HG03558 (cell line): ENCODE data around the gene RAB6A.
"Not testable (repeated sequence)": the region's sequence is repeated elsewhere in the genome, so short reads cannot be mapped to it uniquely, and the experiment has no call there.

Experiments used
- ATAC-seq: cut with Tn5 transposase; IDR thresholded peaks from one replicate; pipeline ENCODE4 v1.9.1; 2021; ENCODE audit warnings: moderate number of reproducible peaks; ENCODE audit not compliant: unreplicated experiment; ENCODE audit errors: extremely low read depth

The RAB6A gene

GRCh38 chr11:73760679-73761402, at the start of gene RAB6A:
RAB6A (minus strand) TSS chr11:73761074; CDS start chr11:73760635, 439 bp downstream.
- ATAC-seq = peak; percentile 89

GRCh38 chr11:73810637-73811036, 49.8 kb upstream of the RAB6A start:
- ATAC-seq = no peak

- no peak for ATAC-seq
These were observed 47.2 kb upstream of the RAB6A start for GRCh38 chr11:73808052-73808451.

GRCh38 chr11:73804712-73805111, 43.8 kb upstream of the RAB6A start:
- ATAC-seq = no peak

DNA sequence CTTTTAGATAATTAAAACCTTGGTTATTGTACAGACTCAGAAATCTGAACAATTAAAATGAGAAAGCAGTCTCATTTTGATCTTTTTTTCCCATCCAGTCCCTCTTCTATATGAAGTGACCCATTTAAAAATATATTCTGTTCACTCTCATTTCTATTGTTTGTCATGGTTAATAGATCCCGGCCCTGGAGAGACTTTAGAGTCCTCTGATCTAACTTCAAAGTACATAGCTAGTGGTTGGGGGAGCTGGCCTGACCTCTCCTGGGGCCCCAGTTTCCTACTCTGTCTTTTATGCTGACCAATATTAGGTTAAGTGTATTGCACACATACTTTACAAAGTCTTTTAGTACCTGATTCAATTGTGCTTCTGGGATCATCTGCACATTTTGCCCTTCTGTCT, 40.3 kb upstream of the RAB6A start:
- ATAC-seq = no peak

DNA sequence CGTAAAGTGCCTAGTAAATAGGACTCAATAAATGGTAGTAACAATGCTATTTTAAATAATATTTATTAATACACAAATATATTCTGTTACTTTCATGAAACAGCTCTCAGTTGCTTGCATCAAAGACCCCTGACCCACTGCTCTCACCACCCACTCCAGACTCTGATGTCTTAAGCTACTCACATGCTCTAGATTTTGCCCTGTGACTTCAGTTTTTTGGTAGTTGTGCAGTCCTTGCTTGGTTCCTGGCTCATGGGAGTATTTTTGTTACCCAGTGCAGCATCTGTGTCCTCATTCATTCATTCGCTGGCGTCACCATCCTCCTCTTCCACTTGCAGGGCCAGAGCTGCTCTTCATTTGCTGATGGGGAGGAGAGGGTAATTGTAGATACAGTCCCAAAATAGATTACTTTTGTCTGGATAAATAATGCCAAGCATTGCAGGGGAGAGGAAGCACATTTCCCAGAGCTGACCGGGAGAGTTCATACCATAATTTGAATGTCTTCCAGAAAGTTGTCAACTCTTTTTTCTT, 39.5 kb upstream of the RAB6A start:
- ATAC-seq = no peak

DNA sequence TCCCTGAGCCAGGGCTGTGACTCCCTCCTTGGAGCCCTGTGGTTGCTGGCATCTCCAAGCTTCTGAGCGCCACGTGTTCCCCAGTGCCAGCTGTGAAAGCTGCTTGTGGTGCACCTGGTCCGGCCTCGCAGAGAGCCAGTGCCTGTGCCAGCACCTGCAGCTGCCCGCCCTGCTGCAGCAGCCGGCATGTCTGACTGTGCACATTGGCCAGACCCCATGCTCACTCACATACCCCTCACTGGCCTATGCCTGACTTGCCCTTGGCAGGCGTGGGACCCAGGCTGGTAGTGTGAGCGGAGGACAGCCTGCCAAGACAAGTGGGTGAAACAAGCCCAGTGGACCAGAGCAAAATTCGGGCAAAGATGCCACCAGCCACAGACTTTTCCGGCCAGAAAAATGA, 36.6 kb upstream of the RAB6A start:
- ATAC-seq = no peak

- ATAC-seq = no peak
These were observed 35.2 kb upstream of the RAB6A start for GRCh38 chr11:73795925-73796632.

GRCh38 chr11:73792584-73792983, 31.7 kb upstream of the RAB6A start:
- no peak for ATAC-seq

GRCh38 chr11:73789279-73789670, 28.4 kb upstream of the RAB6A start:
- no peak for ATAC-seq

DNA sequence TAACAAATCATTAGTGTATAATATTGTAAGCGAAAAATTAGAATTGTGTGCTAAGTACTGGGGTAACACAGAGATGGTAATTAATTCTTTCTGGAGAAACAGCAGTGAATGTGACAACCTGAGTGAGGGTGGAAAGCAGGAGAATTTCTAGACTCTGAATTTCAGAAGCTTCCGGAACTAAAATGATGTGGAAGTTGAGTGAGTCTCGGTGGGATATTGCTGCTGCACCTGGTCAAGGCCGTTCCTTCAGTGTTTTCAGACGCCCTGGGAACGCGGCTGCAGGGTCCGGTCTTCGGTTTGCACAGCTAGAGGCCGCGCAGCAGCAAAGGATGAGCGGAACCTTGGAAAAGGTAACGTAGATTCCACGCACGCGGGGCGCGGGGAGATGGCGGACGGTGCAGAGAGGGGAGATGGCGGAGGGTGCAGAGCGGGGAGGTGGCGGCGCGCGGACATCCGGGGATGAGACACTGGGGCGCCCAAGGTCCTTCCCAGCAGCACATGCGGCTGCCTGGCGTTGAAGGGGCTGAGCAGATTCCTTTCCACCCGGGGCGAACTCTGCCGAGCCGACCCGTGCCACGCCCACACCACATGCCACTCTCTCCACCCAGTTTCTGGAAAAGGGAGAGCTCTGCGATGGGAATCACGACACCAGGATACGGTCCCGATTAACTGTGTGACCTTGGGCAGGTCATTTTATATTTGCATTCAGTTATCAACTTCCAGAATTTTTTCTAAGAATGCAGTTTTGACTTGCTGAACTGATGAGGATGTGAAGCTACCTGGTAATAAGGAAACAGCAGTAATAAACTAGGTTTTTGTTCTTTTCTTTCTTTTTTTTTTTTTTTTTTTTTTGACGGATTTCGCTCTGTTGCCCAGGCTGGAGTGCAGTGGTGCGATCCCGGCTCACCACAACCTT, 27.0 kb upstream of the RAB6A start, which contains the start of gene MRPL48:
Gene MRPL48 (plus strand): TSS at position 232 of the 916 bp plus-strand sequence. CDS start 98 bp downstream, at position 330.
- peak; percentile 52 for ATAC-seq

DNA sequence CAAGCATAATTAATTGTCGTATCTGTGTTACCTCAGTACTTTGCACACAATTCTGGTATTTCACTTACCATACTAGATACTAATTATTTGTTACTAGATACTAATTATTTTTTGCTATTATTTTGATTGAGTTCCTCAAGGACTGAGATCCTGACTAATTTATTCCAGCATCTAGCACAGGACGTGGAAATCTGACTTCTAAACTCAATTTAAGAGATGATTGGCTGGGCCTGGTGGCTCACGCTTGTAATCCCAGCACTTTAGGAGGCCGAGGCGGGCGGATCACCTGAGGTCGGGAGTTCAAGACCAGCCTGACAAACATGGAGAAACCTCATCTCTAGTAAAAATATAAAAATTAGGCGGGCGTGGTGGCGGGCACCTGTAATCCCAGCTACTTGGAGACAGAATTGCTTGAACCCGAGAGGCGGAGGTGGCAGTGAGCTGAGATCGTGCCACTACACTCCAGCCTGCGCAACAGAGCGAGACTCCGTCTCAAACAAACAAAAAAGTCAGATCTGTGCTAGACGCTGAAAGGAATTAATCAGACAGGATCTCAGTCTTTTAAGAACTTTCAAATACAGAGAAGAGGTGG, 26.3 kb upstream of the RAB6A start:
- no peak for ATAC-seq

DNA sequence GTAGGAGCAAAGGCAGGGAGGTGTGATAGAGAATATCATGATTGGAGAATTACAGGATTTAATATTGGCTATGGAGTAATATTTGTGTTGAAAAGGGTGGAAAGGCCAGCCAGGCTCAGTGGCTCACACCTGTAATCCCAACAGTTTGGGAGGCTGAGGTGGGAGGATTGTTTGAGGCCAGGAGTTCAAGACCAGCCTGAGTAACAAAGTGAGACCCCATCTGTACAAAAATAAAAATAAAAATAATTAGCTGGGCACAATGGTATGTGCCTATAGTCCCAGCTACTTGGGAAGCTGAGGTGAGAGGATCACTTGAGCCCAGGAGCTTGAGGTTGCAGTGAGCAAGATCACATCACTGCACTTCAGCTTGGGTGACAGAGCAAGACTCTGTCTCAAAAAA, 24.6 kb upstream of the RAB6A start:
- ATAC-seq = not testable (repeated sequence)

GRCh38 chr11:73784734-73785133, 23.9 kb upstream of the RAB6A start:
- ATAC-seq = no peak

DNA sequence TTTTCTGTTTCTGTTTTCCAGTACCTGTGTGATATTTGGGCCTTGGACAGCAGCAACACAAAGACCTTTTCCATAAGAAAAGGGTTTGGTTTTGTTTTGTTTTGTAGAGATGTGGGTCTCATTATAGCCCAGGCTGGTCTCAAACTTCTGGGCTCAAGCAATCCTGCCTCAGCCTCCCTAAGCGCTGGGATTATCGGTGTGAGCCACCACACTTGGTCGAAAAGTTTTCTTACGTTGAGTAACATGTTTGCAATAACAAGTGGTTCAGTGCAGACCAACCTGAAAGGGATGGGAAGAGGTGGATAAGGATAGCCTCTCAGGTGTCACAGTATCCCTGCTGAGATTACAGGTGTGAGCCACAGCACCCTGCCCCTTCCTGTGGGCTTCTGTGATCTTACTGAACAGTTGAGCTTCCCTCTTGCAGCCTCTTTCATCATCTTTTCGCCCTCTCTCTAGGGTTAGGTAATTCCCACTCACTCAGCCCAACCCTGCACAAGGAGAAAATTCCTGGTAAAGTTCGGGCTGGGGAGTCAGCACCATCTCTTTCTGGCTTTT, 23.3 kb upstream of the RAB6A start:
- ATAC-seq = no peak

GRCh38 chr11:73783483-73784020, 22.7 kb upstream of the RAB6A start:
- no peak for ATAC-seq

DNA sequence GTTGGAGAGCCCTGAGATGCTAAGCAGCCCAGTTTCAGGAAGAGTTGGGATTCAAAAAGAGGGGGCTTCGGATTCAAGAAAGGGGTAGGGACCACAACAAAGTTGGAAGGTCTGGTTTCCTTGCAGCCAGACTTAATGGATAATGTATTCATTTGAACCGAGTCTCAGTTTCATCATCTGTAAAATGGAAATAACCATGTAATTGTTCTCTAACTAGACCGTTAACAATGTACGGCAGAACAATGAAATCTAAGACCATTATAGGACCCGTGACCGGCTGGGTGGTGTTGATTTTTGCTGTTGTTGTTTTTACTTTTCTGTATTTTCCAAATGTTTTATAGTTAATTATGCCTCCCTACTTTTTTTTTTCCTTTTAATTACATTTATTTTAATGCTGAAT, 20.4 kb upstream of the RAB6A start:
- no peak for ATAC-seq

- peak; percentile 80 for ATAC-seq
These were observed 18.4 kb upstream of the RAB6A start for GRCh38 chr11:73779084-73779902.

DNA sequence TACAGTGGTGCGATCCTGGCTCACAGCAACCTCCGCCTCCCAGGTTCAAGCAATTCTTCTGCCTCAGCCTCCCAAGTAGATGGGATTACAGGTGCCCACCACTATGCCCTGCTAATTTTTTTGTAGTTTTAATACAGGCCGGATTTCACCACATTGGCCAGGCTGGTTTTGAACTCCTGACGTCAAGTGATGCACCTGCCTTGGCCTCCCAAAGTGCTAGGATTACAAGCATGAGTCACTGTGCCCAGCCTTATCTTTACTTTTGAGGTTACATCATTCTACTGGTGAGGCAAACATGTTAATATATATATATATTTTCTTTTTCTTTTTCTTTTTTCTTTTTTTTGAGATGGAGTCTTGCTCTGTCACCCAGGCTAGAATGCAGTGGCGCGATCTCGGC, 9.9 kb upstream of the RAB6A start:
- ATAC-seq = not testable (repeated sequence)
